CD4-positive, CD25-positive, alpha-beta regulatory T cell (primary cell): ENCODE data around the gene UBXN6. TPM values are rescaled to one million over a fixed set of nuclear protein-coding genes. Genes with fewer than 3 reads are reported as not detected.

Source experiments
- ATAC-seq, 2 donors: fragments of 150-1000 bp; cut with Tn5 transposase; one replicate each; pipeline ENCODE4 v1.10.0; 2021; ENCODE audit warnings: low read depth in 2 of 2, moderate number of reproducible peaks in 2 of 2, moderate library complexity in 1 of 2
- DNase-seq, 3 donors: peaks; one replicate each; pipeline versions ENCODE4 v3.0.0 to v3.0.0-alpha.2; 2012 to 2022; ENCODE audit warnings: mixed read lengths in 1 of 3
- H3K27ac ChIP-seq: one replicate; pipeline ENCODE4 v1.7.0; 2013; ENCODE audit warnings: mild to moderate bottlenecking, low read length; ENCODE audit not compliant: insufficient read depth, poor library complexity, severe bottlenecking
- H3K27me3 ChIP-seq: one replicate; pipeline ENCODE4 v1.7.0; 2013; ENCODE audit warnings: low read length; ENCODE audit not compliant: control insufficient read depth, insufficient read depth
- H3K36me3 ChIP-seq: one replicate; pipeline ENCODE4 v1.7.0; 2013; ENCODE audit warnings: mild to moderate bottlenecking, low read length, moderate library complexity; ENCODE audit not compliant: control insufficient read depth, insufficient read depth
- H3K4me1 ChIP-seq: 2 replicates; pipeline ENCODE4 v1.7.0; 2013; ENCODE audit warnings: mild to moderate bottlenecking, low read length; ENCODE audit not compliant: insufficient read depth, control insufficient read depth, poor library complexity, severe bottlenecking
- H3K4me3 ChIP-seq: one replicate; pipeline ENCODE4 v1.7.0; 2013; ENCODE audit warnings: low read depth, mild to moderate bottlenecking, low read length, moderate library complexity
- H3K9me3 ChIP-seq, 2 experiments: 1 replicate in 1 of 2; 2 replicates in 1 of 2; pipeline ENCODE4 v1.7.0; 2013; ENCODE audit warnings: low read length in 2 of 2, mild to moderate bottlenecking in 1 of 2, moderate library complexity in 1 of 2; ENCODE audit not compliant: control insufficient read depth in 2 of 2
- H3K27ac Mint-ChIP-seq, 3 donors: one replicate each; pipeline ENCODE4 v1.8.0; 2020 to 2022; ENCODE audit warnings: mild to moderate bottlenecking in 3 of 3, mixed read lengths in 3 of 3, moderate library complexity in 2 of 3
- H3K27me3 Mint-ChIP-seq: one replicate; pipeline ENCODE4 v1.8.0; 2022; ENCODE audit warnings: mild to moderate bottlenecking, mixed read lengths
- H3K36me3 Mint-ChIP-seq: one replicate; pipeline ENCODE4 v1.8.0; 2020; ENCODE audit warnings: mixed read lengths
- H3K4me1 Mint-ChIP-seq, 4 donors: one replicate each; pipeline ENCODE4 v1.8.0; 2020 to 2022; ENCODE audit warnings: mixed read lengths in 4 of 4, mild to moderate bottlenecking in 1 of 4
- H3K4me3 Mint-ChIP-seq, 4 donors: one replicate each; pipeline ENCODE4 v1.8.0; 2020 to 2022; ENCODE audit warnings: mild to moderate bottlenecking in 4 of 4, mixed read lengths in 4 of 4, moderate library complexity in 3 of 4
- H3K9me3 Mint-ChIP-seq, 7 donors: one replicate each; pipeline ENCODE4 v1.8.0; 2020 to 2022; ENCODE audit warnings: mixed read lengths in 7 of 7, mild to moderate bottlenecking in 3 of 7, moderate library complexity in 2 of 7
- polyA plus RNA-seq, 4 donors: library from polyadenylated mRNA; unstranded; fragments of 300-500 nt; fragmentation: Illumina TruSeq; gene quantifications; one replicate each; pipeline ENCODE4 v1.2.3, GENCODE V29; 2021
- total RNA-seq: library from RNA; stranded (reverse); gene quantifications from one replicate; pipeline ENCODE4 v1.2.3, GENCODE V29; 2022

UBXN6 gene
- total and polyA plus RNA-seq, 5 donors from 2014 or later = 4.6 to 54.2 (median 5.1) TPM

- no peaks in the 10 kb centered on the region for H3K27me3 Mint-ChIP-seq
- H3K27ac ChIP-seq = no peak overlapping the region
- no peak overlapping the region for H3K27ac Mint-ChIP-seq
- ATAC-seq = no peak
- H3K27me3 ChIP-seq = no peaks in the 10 kb centered on the region
- no peak for DNase-seq
- no peaks in the 10 kb centered on the region for H3K9me3 ChIP-seq
- H3K36me3 Mint-ChIP-seq = peaks cover 27% of the 10 kb centered on the region
- no peaks in the 10 kb centered on the region for H3K9me3 Mint-ChIP-seq
- no peak overlapping the region for H3K4me3 Mint-ChIP-seq
- no peak overlapping the region for H3K4me3 ChIP-seq
- peaks cover 19% of the 10 kb centered on the region for H3K36me3 ChIP-seq
- no peaks in the 10 kb centered on the region for H3K4me1 Mint-ChIP-seq
- no peaks in the 10 kb centered on the region for H3K4me1 ChIP-seq
Observed at GRCh38 chr19:4429256-4429655, 28.3 kb downstream of the UBXN6 start.

GRCh38 chr19:4428326-4428975 lies 29.1 kb downstream of the UBXN6 start:
- H3K4me1 Mint-ChIP-seq = no peaks in the 10 kb centered on the region
- H3K36me3 Mint-ChIP-seq = peaks cover 29% of the 10 kb centered on the region
- no peak overlapping the region for H3K4me3 Mint-ChIP-seq
- H3K27ac ChIP-seq = no peak overlapping the region
- peak overlapping the region in 1 of 3 donors; percentile 63 for H3K27ac Mint-ChIP-seq
- DNase-seq (no peak), ATAC-seq (no peak)
- no peaks in the 10 kb centered on the region for H3K27me3 Mint-ChIP-seq
- H3K4me1 ChIP-seq = no peaks in the 10 kb centered on the region
- no peaks in the 10 kb centered on the region for H3K27me3 ChIP-seq
- peaks cover 19% of the 10 kb centered on the region for H3K36me3 ChIP-seq
- no peak overlapping the region for H3K4me3 ChIP-seq
- H3K9me3 Mint-ChIP-seq = no peaks in the 10 kb centered on the region
- H3K9me3 ChIP-seq = no peaks in the 10 kb centered on the region

- ATAC-seq = no peak
- no peaks in the 10 kb centered on the region for H3K4me1 ChIP-seq
- no peaks in the 10 kb centered on the region for H3K27me3 ChIP-seq
- H3K9me3 Mint-ChIP-seq = no peaks in the 10 kb centered on the region
- no peaks in the 10 kb centered on the region for H3K4me1 Mint-ChIP-seq
- no peak for DNase-seq
- H3K4me3 ChIP-seq = no peak overlapping the region
- H3K9me3 ChIP-seq = no peaks in the 10 kb centered on the region
- H3K27ac Mint-ChIP-seq = peak overlapping the region in 2 of 3 donors; percentile 20 to 52
- H3K4me3 Mint-ChIP-seq = no peak overlapping the region
- no peaks in the 10 kb centered on the region for H3K27me3 Mint-ChIP-seq
- no peak overlapping the region for H3K27ac ChIP-seq
- H3K36me3 ChIP-seq = peaks cover 26% of the 10 kb centered on the region
- peaks cover 28% of the 10 kb centered on the region for H3K36me3 Mint-ChIP-seq
Observed at GRCh38 chr19:4425537-4425936, 32.1 kb downstream of the UBXN6 start.

DNA sequence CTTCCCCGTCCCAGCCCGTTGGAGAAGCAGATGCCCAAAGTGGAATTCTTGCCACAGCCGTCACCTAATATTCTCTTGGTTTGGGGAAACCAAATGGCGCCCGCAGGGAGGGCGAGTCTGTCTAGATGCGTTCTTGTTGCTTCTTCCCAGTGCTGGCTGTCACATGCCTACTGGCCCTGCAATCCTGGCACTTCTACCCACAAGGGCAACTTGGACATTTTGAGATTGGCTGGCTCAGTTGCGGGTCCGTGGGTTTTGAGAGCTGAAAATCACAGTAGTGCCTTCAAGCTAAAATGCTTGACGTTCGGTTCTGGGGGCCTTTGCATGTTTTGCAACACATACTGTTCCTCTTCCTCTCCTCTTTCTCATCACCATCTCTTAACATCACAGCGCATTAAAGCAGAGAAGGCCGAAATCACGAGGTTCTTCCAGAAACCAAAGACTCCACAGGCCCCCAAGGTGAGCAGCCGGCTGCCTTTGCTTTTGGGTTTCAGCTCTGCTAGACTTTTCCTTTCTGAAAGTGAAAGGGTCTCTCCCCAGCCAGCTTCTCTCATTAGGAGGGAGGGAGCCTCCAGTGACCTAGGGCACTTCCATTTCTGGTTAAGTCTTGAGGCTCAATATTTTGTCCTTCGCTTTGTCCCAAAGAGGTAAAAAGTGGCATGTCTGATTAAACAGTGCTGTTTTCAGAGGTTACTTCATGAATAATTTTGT lies 34.0 kb downstream of the UBXN6 start:
- H3K36me3 ChIP-seq = peaks cover 15% of the 10 kb centered on the region
- H3K4me3 ChIP-seq = no peak overlapping the region
- H3K27me3 ChIP-seq = no peaks in the 10 kb centered on the region
- no peak for ATAC-seq
- no peaks in the 10 kb centered on the region for H3K4me1 Mint-ChIP-seq
- H3K27ac Mint-ChIP-seq = peak overlapping the region in 1 of 3 donors; percentile 32
- no peak overlapping the region for H3K27ac ChIP-seq
- H3K36me3 Mint-ChIP-seq = peaks cover 18% of the 10 kb centered on the region
- H3K4me3 Mint-ChIP-seq = no peak overlapping the region
- no peaks in the 10 kb centered on the region for H3K9me3 ChIP-seq
- H3K4me1 ChIP-seq = no peaks in the 10 kb centered on the region
- no peaks in the 10 kb centered on the region for H3K27me3 Mint-ChIP-seq
- H3K9me3 Mint-ChIP-seq = no peaks in the 10 kb centered on the region
- DNase-seq = no peak

- DNase-seq (no peak), ATAC-seq (no peak)
- no peaks in the 10 kb centered on the region for H3K9me3 ChIP-seq
- H3K36me3 ChIP-seq = peaks cover 5% of the 10 kb centered on the region
- H3K27me3 ChIP-seq = no peaks in the 10 kb centered on the region
- peak overlapping the region in 1 of 3 donors; percentile 71 for H3K27ac Mint-ChIP-seq
- H3K27me3 Mint-ChIP-seq = no peaks in the 10 kb centered on the region
- peaks cover 0 to 1% (median 0%) of the 10 kb centered on the region in 7 donors for H3K9me3 Mint-ChIP-seq
- no peak overlapping the region for H3K4me3 Mint-ChIP-seq
- peaks cover 0 to 5% (median 1%) of the 10 kb centered on the region in 4 donors for H3K4me1 Mint-ChIP-seq
- peaks cover 15% of the 10 kb centered on the region for H3K36me3 Mint-ChIP-seq
- H3K4me1 ChIP-seq = no peaks in the 10 kb centered on the region
- H3K4me3 ChIP-seq = no peak overlapping the region
- H3K27ac ChIP-seq = no peak overlapping the region
Observed at GRCh38 chr19:4416268-4416667, 41.3 kb downstream of the UBXN6 start.

DNA sequence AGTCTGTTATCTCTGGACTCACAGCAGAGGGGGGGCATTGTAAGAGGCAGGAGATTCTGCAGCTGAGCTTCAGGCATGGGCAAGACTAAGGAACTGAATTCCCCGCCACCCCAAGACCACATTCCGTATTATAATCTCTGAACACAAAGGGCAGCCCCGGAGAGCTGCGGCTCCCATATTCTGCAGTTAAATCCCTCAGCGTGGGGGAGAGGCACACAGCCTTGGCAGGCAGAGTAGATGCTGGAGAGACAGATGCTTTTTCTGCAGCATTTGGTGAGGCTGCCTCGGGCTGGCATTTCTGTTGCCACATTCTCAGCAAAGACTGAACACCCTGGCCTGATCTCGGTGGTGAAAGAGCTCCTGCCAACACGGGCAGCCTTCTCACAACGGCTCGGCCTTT lies 42.2 kb downstream of the UBXN6 start:
- H3K9me3 ChIP-seq = no peaks in the 10 kb centered on the region
- no peak overlapping the region for H3K27ac ChIP-seq
- no peak for ATAC-seq
- H3K27ac Mint-ChIP-seq = no peak overlapping the region
- peaks cover 0 to 1% (median 0%) of the 10 kb centered on the region in 7 donors for H3K9me3 Mint-ChIP-seq
- H3K4me3 ChIP-seq = no peak overlapping the region
- no peaks in the 10 kb centered on the region for H3K27me3 Mint-ChIP-seq
- no peaks in the 10 kb centered on the region for H3K27me3 ChIP-seq
- H3K4me1 ChIP-seq = no peaks in the 10 kb centered on the region
- peaks cover 15% of the 10 kb centered on the region for H3K36me3 Mint-ChIP-seq
- no peak overlapping the region for H3K4me3 Mint-ChIP-seq
- peaks cover 10% of the 10 kb centered on the region for H3K36me3 ChIP-seq
- peaks cover 0 to 5% (median 1%) of the 10 kb centered on the region in 4 donors for H3K4me1 Mint-ChIP-seq
- no peak for DNase-seq

- Histone ChIP-seq H3K4me3 (no peak overlapping the region), H3K27me3 (no peaks in the 10 kb centered on the region), H3K36me3 (peaks cover 11% of the 10 kb centered on the region), H3K9me3 (no peaks in the 10 kb centered on the region), H3K27ac (no peak overlapping the region), H3K4me1 (no peaks in the 10 kb centered on the region)
- DNase-seq = no peak
- Mint-ChIP-seq H3K36me3 (peaks cover 13% of the 10 kb centered on the region), H3K27ac (peak overlapping the region in 1 of 3 donors; percentile 25), H3K9me3 (peaks cover 0 to 1% (median 0%) of the 10 kb centered on the region in 7 donors), H3K4me3 (no peak overlapping the region), H3K27me3 (no peaks in the 10 kb centered on the region), H3K4me1 (peaks cover 0 to 5% (median 1%) of the 10 kb centered on the region in 4 donors)
- no peak for ATAC-seq
Observed at GRCh38 chr19:4414800-4415321, 42.7 kb downstream of the UBXN6 start.
